ENCODE measurements around the gene FMO2.

FMO2 gene

GRCh38 chr1:171180670-171181069, 4.4 kb upstream of the FMO2 start:
- no peak overlapping the region for H3K4me3 ChIP-seq (ENCODE audit: low read depth, low read length)
- TF ChIP-seq CTCF (IDR thresholded peaks at IDR 0.05; ENCODE audit: insufficient read depth, low read length, missing control alignments): no peak
- ChIA-PET POLR2A (no interaction called here), CTCF (no interaction called here)
- no peak for DNase-seq (ENCODE audit: low read depth, low spot score)

GRCh38 chr1:171188388-171189266, 3.5 kb downstream of the FMO2 start:
- no peak for DNase-seq (ENCODE audit: low read depth, low spot score)
- peak; percentile 61 for TF ChIP-seq CTCF (IDR thresholded peaks at IDR 0.05; ENCODE audit: insufficient read depth, low read length, missing control alignments)
- no peak overlapping the region for H3K4me3 ChIP-seq (ENCODE audit: low read depth, low read length)
- CTCF ChIA-PET: interaction anchor here (0.7 to 2.2 kb wide), 5 partner anchors 9 to 222 kb away, joined by 3 to 9 read pairs (median 4); no protein-coding TSS in a partner anchor
- POLR2A ChIA-PET: no interaction called here

GRCh38 chr1:171191992-171192391, 6.9 kb downstream of the FMO2 start:
- POLR2A ChIA-PET: no interaction called here
- CTCF ChIA-PET: no interaction called here
- TF ChIP-seq CTCF (IDR thresholded peaks at IDR 0.05; ENCODE audit: insufficient read depth, low read length, missing control alignments): no peak

GRCh38 chr1:171195767-171196166, 10.7 kb downstream of the FMO2 start:
- no peak for DNase-seq (ENCODE audit: low read depth, low spot score)
- no peak for TF ChIP-seq CTCF (IDR thresholded peaks at IDR 0.05; ENCODE audit: insufficient read depth, low read length, missing control alignments)
- CTCF ChIA-PET: no interaction called here
- POLR2A ChIA-PET: no interaction called here
- H3K4me3 ChIP-seq (ENCODE audit: low read depth, low read length): no peak overlapping the region

More at GRCh38 chr1:171191992-171192391, 6.9 kb downstream of the FMO2 start:
- no peak overlapping the region for H3K4me3 ChIP-seq (ENCODE audit: low read depth, low read length)
- DNase-seq (ENCODE audit: low read depth, low spot score): no peak

- ChIA-PET POLR2A (no interaction called here), CTCF (no interaction called here)
- no peak for TF ChIP-seq CTCF (IDR thresholded peaks at IDR 0.05; ENCODE audit: insufficient read depth, low read length, missing control alignments)
- DNase-seq (ENCODE audit: low read depth, low spot score): no peak
- no peak overlapping the region for H3K4me3 ChIP-seq (ENCODE audit: low read depth, low read length)
Measured at GRCh38 chr1:171196351-171196750, 11.3 kb downstream of the FMO2 start.

GRCh38 chr1:171198081-171198480, 13.0 kb downstream of the FMO2 start:
- no peak for TF ChIP-seq CTCF (IDR thresholded peaks at IDR 0.05; ENCODE audit: insufficient read depth, low read length, missing control alignments)
- H3K4me3 ChIP-seq (ENCODE audit: low read depth, low read length): no peak overlapping the region
- no peak for DNase-seq (ENCODE audit: low read depth, low spot score)
- CTCF ChIA-PET: interaction anchor here (1.1 kb wide), 1 partner anchor 9 kb away, joined by 3 read pairs; no protein-coding TSS in a partner anchor
- POLR2A ChIA-PET: no interaction called here
